ENCODE measurements around the gene R3HCC1L. TPM values are rescaled to one million over a fixed set of nuclear protein-coding genes. Genes with fewer than 3 reads are reported as not detected.
A peak's percentile ranks its signal among the peaks of the same experiment; 100 is the strongest.

R3HCC1L gene
- total and polyA plus RNA-seq, 9 of the 15 experiments (the other 6 are each of a cell fraction or from before 2014, with no cell fraction given) = 9.1 to 17.8 (median 12.6) TPM

DNA sequence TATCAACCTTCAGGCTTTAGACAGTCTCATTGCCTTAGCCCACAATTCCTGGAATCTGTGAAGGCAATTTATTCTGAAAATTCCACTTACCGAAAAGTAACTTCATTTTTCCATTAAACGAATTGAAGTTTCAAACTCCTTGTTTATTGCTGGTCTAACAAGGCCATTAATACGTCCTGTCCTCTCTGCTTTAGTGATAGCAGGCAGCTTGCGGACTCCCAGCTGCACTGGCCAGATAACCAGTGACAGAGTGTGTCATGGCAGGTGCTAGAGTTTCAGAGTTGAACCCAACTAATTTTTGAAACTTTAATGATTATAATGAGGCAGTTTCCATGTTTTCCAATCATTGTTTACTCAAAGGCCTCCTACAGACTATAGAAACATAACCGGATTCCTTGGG lies 102.4 kb downstream of the R3HCC1L start (continued):
- TF ChIP-seq, protein P1, sequence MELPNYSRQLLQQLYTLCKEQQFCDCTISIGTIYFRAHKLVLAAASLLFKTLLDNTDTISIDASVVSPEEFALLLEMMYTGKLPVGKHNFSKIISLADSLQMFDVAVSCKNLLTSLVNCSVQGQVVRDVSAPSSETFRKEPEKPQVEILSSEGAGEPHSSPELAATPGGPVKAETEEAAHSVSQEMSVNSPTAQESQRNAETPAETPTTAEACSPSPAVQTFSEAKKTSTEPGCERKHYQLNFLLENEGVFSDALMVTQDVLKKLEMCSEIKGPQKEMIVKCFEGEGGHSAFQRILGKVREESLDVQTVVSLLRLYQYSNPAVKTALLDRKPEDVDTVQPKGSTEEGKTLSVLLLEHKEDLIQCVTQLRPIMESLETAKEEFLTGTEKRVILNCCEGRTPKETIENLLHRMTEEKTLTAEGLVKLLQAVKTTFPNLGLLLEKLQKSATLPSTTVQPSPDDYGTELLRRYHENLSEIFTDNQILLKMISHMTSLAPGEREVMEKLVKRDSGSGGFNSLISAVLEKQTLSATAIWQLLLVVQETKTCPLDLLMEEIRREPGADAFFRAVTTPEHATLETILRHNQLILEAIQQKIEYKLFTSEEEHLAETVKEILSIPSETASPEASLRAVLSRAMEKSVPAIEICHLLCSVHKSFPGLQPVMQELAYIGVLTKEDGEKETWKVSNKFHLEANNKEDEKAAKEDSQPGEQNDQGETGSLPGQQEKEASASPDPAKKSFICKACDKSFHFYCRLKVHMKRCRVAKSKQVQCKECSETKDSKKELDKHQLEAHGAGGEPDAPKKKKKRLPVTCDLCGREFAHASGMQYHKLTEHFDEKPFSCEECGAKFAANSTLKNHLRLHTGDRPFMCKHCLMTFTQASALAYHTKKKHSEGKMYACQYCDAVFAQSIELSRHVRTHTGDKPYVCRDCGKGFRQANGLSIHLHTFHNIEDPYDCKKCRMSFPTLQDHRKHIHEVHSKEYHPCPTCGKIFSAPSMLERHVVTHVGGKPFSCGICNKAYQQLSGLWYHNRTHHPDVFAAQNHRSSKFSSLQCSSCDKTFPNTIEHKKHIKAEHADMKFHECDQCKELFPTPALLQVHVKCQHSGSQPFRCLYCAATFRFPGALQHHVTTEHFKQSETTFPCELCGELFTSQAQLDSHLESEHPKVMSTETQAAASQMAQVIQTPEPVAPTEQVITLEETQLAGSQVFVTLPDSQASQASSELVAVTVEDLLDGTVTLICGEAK (IDR thresholded peaks at IDR 0.05) = 0 out of 2 replicates have a peak, but pooled peaks have one; percentile 40
- TF ChIP-seq, protein P1 (CRISPR knock-in tag; IDR thresholded peaks at IDR 0.05) = no peak
